D721Med (cell line): ENCODE measurements around the gene HIVEP2.

Source experiments
- DNase-seq: peaks from one replicate; pipeline ENCODE4 v3.0.0; 2011; ENCODE audit warnings: low spot score; ENCODE audit not compliant: insufficient read length
- FAIRE-seq: peaks from 2 replicates; lab custom pipeline; 2011; peaks lifted over from hg19 to GRCh38; lab: Jason Lieb, UNC
- TF ChIP-seq, protein P1 (sequence below): IDR thresholded peaks from 2 replicates; pipeline ENCODE4 v1.5.1; 2012; ENCODE audit warnings: mild to moderate bottlenecking, control low read depth; ENCODE audit not compliant: insufficient read depth; ENCODE audit errors: missing control alignments

HIVEP2 gene

DNA sequence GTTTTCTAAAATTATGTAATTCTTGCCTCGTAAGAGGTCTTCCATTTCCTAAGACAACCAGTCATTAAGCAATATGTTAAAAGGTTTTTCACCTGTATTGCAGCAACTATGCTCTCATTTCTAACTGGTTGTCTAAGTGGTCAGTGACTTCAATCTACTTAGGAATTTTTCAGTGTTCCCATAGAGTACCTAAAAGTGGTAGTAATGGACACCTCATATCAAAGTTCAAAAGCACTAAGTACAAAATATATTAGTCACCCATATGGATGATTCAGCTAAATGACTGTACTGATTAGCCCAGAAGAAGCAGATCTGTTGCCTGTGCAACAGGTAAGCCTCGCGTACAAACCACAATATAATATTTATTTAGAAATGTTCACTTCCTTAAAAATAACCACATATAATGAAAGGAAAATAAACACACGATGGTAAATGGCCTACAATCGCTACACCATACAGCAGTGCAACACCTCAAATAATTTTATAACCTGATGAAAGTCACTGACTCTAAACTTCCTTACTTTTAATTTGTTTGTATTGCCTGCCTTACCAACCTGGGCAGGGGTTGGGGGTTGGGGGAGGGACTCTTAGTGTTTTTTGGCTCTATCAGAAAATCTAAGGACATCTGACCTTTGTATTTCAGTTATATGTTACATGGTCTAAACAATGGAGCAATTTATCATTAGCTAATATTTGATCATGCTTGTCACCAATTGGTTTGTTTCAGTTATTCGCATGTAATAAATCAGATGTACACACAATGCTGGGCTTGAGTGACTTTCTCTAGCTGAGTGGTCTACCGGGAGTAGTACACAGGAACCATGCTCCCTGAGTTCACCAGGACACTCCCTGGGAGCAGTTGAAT lies 105.9 kb downstream of the HIVEP2 start:
- TF ChIP-seq, protein P1, sequence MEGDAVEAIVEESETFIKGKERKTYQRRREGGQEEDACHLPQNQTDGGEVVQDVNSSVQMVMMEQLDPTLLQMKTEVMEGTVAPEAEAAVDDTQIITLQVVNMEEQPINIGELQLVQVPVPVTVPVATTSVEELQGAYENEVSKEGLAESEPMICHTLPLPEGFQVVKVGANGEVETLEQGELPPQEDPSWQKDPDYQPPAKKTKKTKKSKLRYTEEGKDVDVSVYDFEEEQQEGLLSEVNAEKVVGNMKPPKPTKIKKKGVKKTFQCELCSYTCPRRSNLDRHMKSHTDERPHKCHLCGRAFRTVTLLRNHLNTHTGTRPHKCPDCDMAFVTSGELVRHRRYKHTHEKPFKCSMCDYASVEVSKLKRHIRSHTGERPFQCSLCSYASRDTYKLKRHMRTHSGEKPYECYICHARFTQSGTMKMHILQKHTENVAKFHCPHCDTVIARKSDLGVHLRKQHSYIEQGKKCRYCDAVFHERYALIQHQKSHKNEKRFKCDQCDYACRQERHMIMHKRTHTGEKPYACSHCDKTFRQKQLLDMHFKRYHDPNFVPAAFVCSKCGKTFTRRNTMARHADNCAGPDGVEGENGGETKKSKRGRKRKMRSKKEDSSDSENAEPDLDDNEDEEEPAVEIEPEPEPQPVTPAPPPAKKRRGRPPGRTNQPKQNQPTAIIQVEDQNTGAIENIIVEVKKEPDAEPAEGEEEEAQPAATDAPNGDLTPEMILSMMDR = no peak
- FAIRE-seq (no peak), DNase-seq (no peak)

DNA sequence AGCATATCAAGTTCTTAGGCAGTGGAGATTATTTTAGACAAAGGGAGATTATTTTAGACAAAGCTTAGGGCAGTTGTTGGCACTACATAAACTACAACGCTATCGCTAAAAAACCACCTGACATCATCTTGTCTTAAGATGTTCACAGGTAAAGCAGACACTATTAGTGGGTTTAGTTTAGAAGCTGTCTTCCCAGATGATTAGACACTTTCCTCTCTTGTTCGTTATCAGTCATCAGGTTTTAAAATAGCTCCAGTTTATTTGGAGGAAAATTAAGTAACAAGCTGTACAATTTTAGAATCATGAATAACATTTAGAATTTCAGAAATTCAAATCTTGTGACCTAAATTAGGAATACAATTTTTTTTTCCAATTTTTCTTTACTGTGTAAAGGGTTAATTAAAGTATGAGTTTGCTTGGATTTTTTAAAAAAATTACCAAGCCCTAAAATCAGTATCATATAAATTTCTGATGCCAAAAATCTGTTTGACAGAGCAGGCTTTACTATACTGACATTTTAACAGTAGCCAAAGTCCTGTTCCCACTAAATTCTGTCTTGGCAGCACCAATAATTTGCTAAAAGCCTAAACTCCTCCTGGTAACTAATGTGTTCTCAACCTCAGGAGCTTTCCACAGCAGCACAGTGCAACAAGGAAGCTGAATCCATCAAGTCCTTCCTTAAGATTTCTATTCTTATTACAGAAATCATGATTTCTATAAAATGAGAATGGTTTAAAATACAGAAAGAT lies 109.0 kb downstream of the HIVEP2 start:
- TF ChIP-seq, protein P1 = no peak
- FAIRE-seq (no peak), DNase-seq (no peak)

DNA sequence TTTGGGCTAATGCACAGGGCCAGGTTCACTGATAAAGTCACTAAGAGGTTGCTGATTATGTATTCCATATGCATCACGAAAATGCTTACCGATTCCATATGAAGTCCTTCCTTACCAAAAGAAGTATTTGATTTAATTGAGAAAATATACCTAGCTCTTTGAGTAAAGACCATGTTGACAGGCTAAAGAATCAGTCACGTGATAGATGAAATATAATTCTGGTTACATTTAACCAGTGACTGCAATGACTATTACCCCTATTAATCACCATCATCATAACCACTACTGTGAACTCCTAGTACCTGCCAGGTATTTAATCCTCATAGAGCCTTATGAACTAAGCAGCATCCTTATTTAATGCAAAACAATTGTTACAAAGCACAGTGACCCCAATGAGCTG lies 110.1 kb downstream of the HIVEP2 start:
- TF ChIP-seq, protein P1 = no peak
- DNase-seq (no peak), FAIRE-seq (no peak)

DNA sequence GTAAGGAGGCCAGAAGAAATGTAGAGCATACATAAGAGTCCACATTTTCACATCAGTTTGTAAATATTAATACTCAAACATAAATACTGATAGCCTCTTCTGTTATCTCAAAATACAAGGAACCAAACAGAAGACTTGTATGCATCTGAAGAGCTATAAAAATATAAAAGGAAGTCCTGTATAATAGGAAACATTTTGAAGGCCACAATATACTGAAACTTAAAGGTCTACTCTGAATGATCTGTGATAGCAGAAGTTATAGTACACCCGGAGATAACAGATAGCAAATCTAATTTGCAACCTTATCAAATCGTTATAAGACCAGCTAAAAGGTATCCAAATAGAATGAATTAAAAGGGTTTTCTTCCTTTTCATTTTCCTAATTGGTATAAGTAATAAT lies 111.2 kb downstream of the HIVEP2 start:
- TF ChIP-seq, protein P1 = no peak
- FAIRE-seq = no peak
- no peak for DNase-seq

DNA sequence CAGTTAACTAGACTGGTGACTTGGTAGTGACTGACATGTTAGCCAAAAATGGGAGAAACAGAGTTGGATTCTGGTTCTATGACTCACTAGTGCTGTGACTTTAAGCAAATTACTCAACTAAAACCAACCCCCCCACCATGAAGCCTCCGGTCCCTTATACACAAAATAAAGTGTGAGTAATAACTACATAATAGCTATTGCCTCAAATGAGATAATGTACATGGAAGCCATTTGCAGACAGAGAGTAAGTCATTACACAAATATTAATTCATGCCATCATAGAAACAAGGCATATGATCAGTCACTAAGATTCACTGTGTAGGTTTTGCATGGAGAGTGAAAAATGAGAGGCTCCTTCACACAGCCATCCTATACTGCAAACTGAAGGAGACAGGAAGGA lies 111.9 kb downstream of the HIVEP2 start:
- DNase-seq (no peak), FAIRE-seq (no peak)
- TF ChIP-seq, protein P1 = no peak

DNA sequence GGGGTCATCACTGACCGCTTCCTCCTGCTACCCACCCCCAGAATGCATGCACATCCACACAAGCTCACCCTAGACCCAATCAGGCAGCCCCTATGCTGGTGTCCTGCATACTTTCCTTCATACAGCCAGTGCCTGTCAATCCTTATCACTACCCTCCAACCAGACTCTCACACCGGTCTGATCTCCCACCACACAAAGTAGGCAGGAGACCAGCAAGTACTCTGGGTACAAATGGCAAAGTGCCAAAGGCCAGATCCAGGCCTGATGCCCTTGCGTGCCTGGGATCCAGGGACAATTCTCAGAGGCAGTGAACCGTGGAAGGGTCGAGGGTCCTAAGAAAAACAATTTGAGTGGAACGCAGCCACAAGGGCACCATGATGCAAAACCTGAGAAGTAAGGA lies 114.2 kb downstream of the HIVEP2 start:
- FAIRE-seq = no peak
- TF ChIP-seq, protein P1 = no peak
- no peak for DNase-seq
